Cerebellar nuclear complex (tissue), 1 donor: ENCODE results near the gene BHLHE23.
"Not testable (repeated sequence)": the region's sequence is repeated elsewhere in the genome, so short reads cannot be mapped to it uniquely, and the experiment has no call there.

Experiments
- DNase-seq, 2 experiments: peaks; one replicate each; lab custom pipeline; 2025; lab: John Stamatoyannopoulos, UW

BHLHE23 gene

GRCh38 chr20:63043348-63044203 lies 36.8 kb upstream of the BHLHE23 start:
- no peak for DNase-seq

GRCh38 chr20:63042448-63043071 lies 35.8 kb upstream of the BHLHE23 start:
- no peak for DNase-seq

GRCh38 chr20:63041776-63042175 lies 35.0 kb upstream of the BHLHE23 start:
- no peak for DNase-seq

GRCh38 chr20:63037669-63038268 lies 31.0 kb upstream of the BHLHE23 start:
- DNase-seq, result no peak

- DNase-seq, result peak; percentile 45 to 46
Observed at GRCh38 chr20:63036291-63036690, 29.5 kb upstream of the BHLHE23 start.

- no peak for DNase-seq
Observed at GRCh38 chr20:63035603-63036185, 28.9 kb upstream of the BHLHE23 start.

GRCh38 chr20:63034710-63035602 lies 28.2 kb upstream of the BHLHE23 start:
- not testable (repeated sequence) for DNase-seq

- DNase-seq, result no peak
Observed at GRCh38 chr20:63033794-63034709, 27.3 kb upstream of the BHLHE23 start.

GRCh38 chr20:63032861-63033793 lies 26.4 kb upstream of the BHLHE23 start:
- no peak for DNase-seq

GRCh38 chr20:63032026-63032800 lies 25.4 kb upstream of the BHLHE23 start:
- no peak for DNase-seq

- DNase-seq, result no peak
Observed at GRCh38 chr20:63031251-63032014, 24.7 kb upstream of the BHLHE23 start.

GRCh38 chr20:63029358-63030121 lies 22.8 kb upstream of the BHLHE23 start:
- no peak for DNase-seq

- no peak for DNase-seq
Observed at GRCh38 chr20:63028461-63028921, 21.7 kb upstream of the BHLHE23 start.

GRCh38 chr20:63027922-63028389 lies 21.2 kb upstream of the BHLHE23 start:
- no peak for DNase-seq

GRCh38 chr20:63027221-63027921 lies 20.6 kb upstream of the BHLHE23 start:
- DNase-seq, result no peak

GRCh38 chr20:63026582-63027165 lies 19.9 kb upstream of the BHLHE23 start:
- no peak for DNase-seq
